ENCODE data around the gene SORCS2.

Gene SORCS2

GRCh38 chr4:7303561-7303960, 111.2 kb downstream of the SORCS2 start:
- no peak for DNase-seq (ENCODE audit: low read depth in 2 of 2)

- no peak for DNase-seq (ENCODE audit: low read depth in 2 of 2)
Measured at GRCh38 chr4:7304436-7304835, 112.1 kb downstream of the SORCS2 start.

GRCh38 chr4:7306021-7306965, 114.0 kb downstream of the SORCS2 start:
- DNase-seq (ENCODE audit: low read depth in 2 of 2) = no peak

GRCh38 chr4:7306986-7307385, 114.6 kb downstream of the SORCS2 start:
- DNase-seq (ENCODE audit: low read depth in 2 of 2) = no peak

GRCh38 chr4:7307394-7308099, 115.2 kb downstream of the SORCS2 start:
- no peak for DNase-seq (ENCODE audit: low read depth in 2 of 2)

GRCh38 chr4:7309181-7309580, 116.8 kb downstream of the SORCS2 start:
- DNase-seq (ENCODE audit: low read depth in 2 of 2) = no peak

GRCh38 chr4:7309636-7310390, 117.5 kb downstream of the SORCS2 start:
- no peak for DNase-seq (ENCODE audit: low read depth in 2 of 2)

GRCh38 chr4:7310451-7310850, 118.1 kb downstream of the SORCS2 start:
- no peak for DNase-seq (ENCODE audit: low read depth in 2 of 2)

- DNase-seq (ENCODE audit: low read depth in 2 of 2) = no peak
Measured at GRCh38 chr4:7311205-7311604, 118.9 kb downstream of the SORCS2 start.

- no peak for DNase-seq (ENCODE audit: low read depth in 2 of 2)
Measured at GRCh38 chr4:7312691-7313090, 120.4 kb downstream of the SORCS2 start.

GRCh38 chr4:7313347-7313811, 121.0 kb downstream of the SORCS2 start:
- no peak for DNase-seq (ENCODE audit: low read depth in 2 of 2)

- no peak for DNase-seq (ENCODE audit: low read depth in 2 of 2)
Measured at GRCh38 chr4:7313991-7314390, 121.7 kb downstream of the SORCS2 start.

GRCh38 chr4:7315286-7315685, 122.9 kb downstream of the SORCS2 start:
- no peak for DNase-seq (ENCODE audit: low read depth in 2 of 2)

GRCh38 chr4:7315935-7316334, 123.6 kb downstream of the SORCS2 start:
- DNase-seq (ENCODE audit: low read depth in 2 of 2) = no peak

- no peak for DNase-seq (ENCODE audit: low read depth in 2 of 2)
Measured at GRCh38 chr4:7319024-7319423, 126.7 kb downstream of the SORCS2 start.

- no peak for DNase-seq (ENCODE audit: low read depth in 2 of 2)
Measured at GRCh38 chr4:7320206-7320797, 128.0 kb downstream of the SORCS2 start.

GRCh38 chr4:7322166-7322991, 130.0 kb downstream of the SORCS2 start:
- no peak for DNase-seq (ENCODE audit: low read depth in 2 of 2)

- no peak for DNase-seq (ENCODE audit: low read depth in 2 of 2)
Measured at GRCh38 chr4:7323461-7323871, 131.1 kb downstream of the SORCS2 start.

GRCh38 chr4:7323872-7324650, 131.7 kb downstream of the SORCS2 start:
- DNase-seq (ENCODE audit: low read depth in 2 of 2) = no peak

GRCh38 chr4:7324651-7325121, 132.3 kb downstream of the SORCS2 start:
- DNase-seq (ENCODE audit: low read depth in 2 of 2) = peak in 1 of 2 donors; percentile 4
